K562 (cell line): ENCODE measurements around the gene GPT2. TPM values are rescaled to one million over a fixed set of nuclear protein-coding genes. Genes with fewer than 3 reads are reported as not detected.

ENCODE experiments used
- ATAC-seq: fragments of 200-7000 bp; cut with Tn5 transposase; 3 replicates; pipeline ENCODE4 v1.9.1; 2020; ENCODE audit warnings: moderate library complexity
- BruUV-seq: library from RNA; stranded (reverse); fragments of 400-500 nt; replicated peaks from 2 replicates; lab custom pipeline; 2021; lab: Mats Ljungman, UMichigan
- CTCF ChIA-PET: fragments of 300-600 bp; formaldehyde crosslinking; extraction: SDS; loops from one replicate; lab custom pipeline; 2021; ENCODE audit warnings: low intra/inter-chr PET ratio; lab: Yijun Ruan, JAX
- POLR2A ChIA-PET: fragments of 300-600, 350-650 bp; sonication (Branson Sonifier 250); formaldehyde crosslinking; extraction: SDS; loops from one replicate; lab custom pipeline; 2021; ENCODE audit warnings: antibody characterized with exemption, inconsistent platforms; lab: Yijun Ruan, JAX
- DNase-seq, 4 experiments: peaks; one replicate each; pipeline versions ENCODE4 v3.0.0 to v3.0.0-alpha.2; 2011 to 2018; ENCODE audit warnings: low spot score in 3 of 4, mixed read lengths in 3 of 4; ENCODE audit errors: extremely low read depth in 1 of 4
- FAIRE-seq: peaks from 2 replicates; lab custom pipeline; 2011; peaks lifted over from hg19 to GRCh38; lab: Jason Lieb, UNC
- H2AFZ ChIP-seq: 2 replicates; pipeline ENCODE4 v1.6.0; 2011; ENCODE audit warnings: low read depth, low read length, control low read depth, inconsistent platforms
- H3K27ac ChIP-seq: fragments of 200-600 bp; 3 replicates; pipeline ENCODE4 v1.8.0; 2011; ENCODE audit warnings: low read depth, mild to moderate bottlenecking, control low read depth, inconsistent platforms, low read length, moderate library complexity, mixed read lengths; ENCODE audit errors: extremely low read depth
- H3K27me3 ChIP-seq, 2 experiments: fragments of 300-600 bp in 1 of 2; 2 replicates in 1 of 2; 3 replicates in 1 of 2; pipeline versions ENCODE4 v1.6.0 to v1.8.0; 2011; ENCODE audit warnings: inconsistent platforms in 2 of 2, low read length in 2 of 2, mild to moderate bottlenecking in 1 of 2, mixed read lengths in 1 of 2, moderate library complexity in 1 of 2; ENCODE audit not compliant: control insufficient read depth in 2 of 2, insufficient read depth in 2 of 2
- H3K36me3 ChIP-seq: fragments of 300-600 bp; 3 replicates; pipeline ENCODE4 v1.8.0; 2011; ENCODE audit warnings: mild to moderate bottlenecking, low read length, inconsistent platforms; ENCODE audit not compliant: control insufficient read depth, insufficient read depth
- H3K4me1 ChIP-seq, 2 experiments: fragments of 200-600 bp in 1 of 2; replicated peaks in 1 of 2; 2 replicates in 1 of 2; 3 replicates in 1 of 2; pipeline versions ENCODE4 v1.5.1 to v1.8.0; 2011; ENCODE audit warnings: inconsistent platforms in 2 of 2, low read length in 2 of 2, mild to moderate bottlenecking in 1 of 2, mixed read lengths in 1 of 2, moderate library complexity in 1 of 2; ENCODE audit not compliant: control insufficient read depth in 2 of 2, insufficient read depth in 2 of 2
- H3K4me2 ChIP-seq: 2 replicates; pipeline ENCODE4 v1.6.1; 2011; ENCODE audit warnings: low read length, control low read depth, inconsistent platforms, mixed read lengths; ENCODE audit not compliant: insufficient read depth
- H3K4me3 ChIP-seq: fragments of 200-600 bp; sonication (generic), shearing (Covaris generic); 2 replicates; pipeline ENCODE4 v1.5.1; 2016; ENCODE audit warnings: control low read depth, inconsistent platforms
- H3K79me2 ChIP-seq: fragments of 200-600 bp; 3 replicates; pipeline ENCODE4 v1.8.0; 2011; ENCODE audit warnings: low read length, inconsistent platforms; ENCODE audit not compliant: control insufficient read depth, insufficient read depth
- H3K9ac ChIP-seq, 2 experiments: 2 replicates each; pipeline versions ENCODE4 v1.6.0 to v1.6.1; 2011; ENCODE audit warnings: low read depth in 2 of 2, low read length in 2 of 2, control low read depth in 1 of 2, inconsistent platforms in 1 of 2, mild to moderate bottlenecking in 1 of 2, mixed read lengths in 1 of 2; ENCODE audit not compliant: insufficient read depth in 1 of 2
- H3K9me1 ChIP-seq: one replicate; pipeline ENCODE4 v1.6.0; 2011; ENCODE audit warnings: inconsistent platforms, mild to moderate bottlenecking, low read length, moderate library complexity; ENCODE audit not compliant: control insufficient read depth, insufficient read depth
- H3K9me3 ChIP-seq: replicated peaks from 2 replicates; pipeline ENCODE4 v1.5.1; 2011; ENCODE audit warnings: low read depth, low read length, inconsistent platforms; ENCODE audit not compliant: control insufficient read depth, insufficient read depth
- H4K20me1 ChIP-seq: replicated peaks from 2 replicates; pipeline ENCODE4 v1.6.1; 2011; ENCODE audit warnings: low read length, inconsistent platforms, mixed read lengths; ENCODE audit not compliant: control insufficient read depth, insufficient read depth
- CXXC5 ChIP-seq: fragments of 250-450 bp; sonication (Bioruptor Pico); IDR thresholded peaks from 2 replicates; pipeline ENCODE4 v1.8.0; 2022; ENCODE audit warnings: inconsistent platforms, mild to moderate bottlenecking, moderate library complexity
- EP300 ChIP-seq: IDR thresholded peaks from 2 replicates; pipeline ENCODE4 v1.6.1; 2012; ENCODE audit warnings: low read length, improper control_type of control experiment
- FUS ChIP-seq: fragments of 200-400 bp; formaldehyde crosslinking; optimal IDR thresholded peaks from 2 replicates; pipeline ENCODE3; 2017; ENCODE audit warnings: low read depth, low read length
- MCM3 ChIP-seq: fragments of 450-650 bp; IDR thresholded peaks from 2 replicates; pipeline ENCODE4 v1.6.1; 2016
- NBN ChIP-seq: fragments of 450-650 bp; IDR thresholded peaks from 2 replicates; pipeline ENCODE4 v1.6.1; 2016; ENCODE audit warnings: low read depth, mild to moderate bottlenecking
- POLR2G ChIP-seq: fragments of 200-400 bp; formaldehyde crosslinking; IDR thresholded peaks from 2 replicates; pipeline ENCODE4 v1.6.1; 2017; ENCODE audit warnings: low read depth, mild to moderate bottlenecking, antibody characterized with exemption, low read length, moderate library complexity
- SOX6 ChIP-seq: fragments of 450-650 bp; IDR thresholded peaks from 2 replicates; pipeline ENCODE4 v1.6.1; 2014; ENCODE audit warnings: mild to moderate bottlenecking
- THRAP3 ChIP-seq: fragments of 450-650 bp; IDR thresholded peaks from 2 replicates; pipeline ENCODE4 v1.6.1; 2016; ENCODE audit warnings: mild to moderate bottlenecking, inconsistent platforms, borderline replicate concordance
- ZFP36 ChIP-seq: fragments of 150-350 bp; IDR thresholded peaks from 2 replicates; pipeline ENCODE4 v1.6.1; 2018; ENCODE audit warnings: low read length, low read depth; ENCODE audit not compliant: partially characterized antibody
- ZNF311 ChIP-seq: fragments of 250-450 bp; sonication (Bioruptor Pico); IDR thresholded peaks from 2 replicates; pipeline ENCODE4 v1.4.0; 2020; ENCODE audit warnings: mild to moderate bottlenecking, moderate library complexity
- ZNF324 ChIP-seq: fragments of 250-450 bp; sonication (Bioruptor Pico); IDR thresholded peaks from 2 replicates; pipeline ENCODE4 v1.4.0; 2020; ENCODE audit warnings: mild to moderate bottlenecking
- ZNF696 ChIP-seq: fragments of 250-450 bp; sonication (Bioruptor Pico); conservative IDR thresholded peaks from 2 replicates; pipeline ENCODE4 v1.4.0; 2020; ENCODE audit warnings: mild to moderate bottlenecking, moderate library complexity
- ZSCAN29 ChIP-seq: fragments of 450-650 bp; IDR thresholded peaks from 2 replicates; pipeline ENCODE4 v1.6.1; 2017
- WGBS: fragments of 100-300 bp; shearing (Covaris generic); methylation state at CpG from one replicate; pipeline ENCODE4 v1.1.6; 2016; ENCODE audit warnings: low coverage, mixed read lengths; ENCODE audit not compliant: insufficient coverage; ENCODE audit errors: missing lambda C conversion rate; 5-methylcytosine and 5-hydroxymethylcytosine counted together
- in situ Hi-C: fragments of 300-500 bp; cut with MboI; formaldehyde crosslinking; loops from 4 replicates; pipeline ENCODE4 v1.15.0; 2018; ENCODE audit warnings: inconsistent platforms, mixed read lengths
- intact Hi-C: fragments of 100-400 bp; cut with micrococcal nuclease; formaldehyde crosslinking; loops from 2 replicates; pipeline ENCODE4 v1.14.2; 2022
- polyA plus RNA-seq, 8 experiments: library from polyadenylated mRNA; depleted of rRNA in 4 of 8; stranded (reverse) in 5 of 8; unstranded in 3 of 8; fragments of >200 nt; fragmentation: Nextera tagmentation in 2 of 8; fragmentation: Illumina TruSeq in 1 of 8; extraction: Ambion mirVana in 2 of 8; extraction: Trizol in 1 of 8; gene quantifications; 2 replicates each; pipeline versions ENCODE4 v1.2.1 to v1.2.3, GENCODE V29; 2011 to 2014; ENCODE audit warnings: inconsistent platforms in 1 of 8, missing spikeins in 1 of 8
- total RNA-seq, 7 experiments: library from RNA; depleted of rRNA in 6 of 7; stranded (reverse); fragments of >200 nt in 6 of 7; fragmentation: Illumina TruSeq in 2 of 7; extraction: Trizol in 2 of 7; gene quantifications; 2 replicates each; pipeline versions ENCODE4 v1.2.1 to v1.2.3, GENCODE V29; 2011 to 2021; ENCODE audit warnings: low replicate concordance in 1 of 7
- TF ChIP-seq, protein P1 (sequence below): fragments of 250-450 bp; sonication (Bioruptor Pico); IDR thresholded peaks from 2 replicates; pipeline ENCODE4 v1.8.0; 2022; ENCODE audit warnings: moderate library complexity, mild to moderate bottlenecking, inconsistent platforms

Gene GPT2
- total and polyA plus RNA-seq, 9 of the 15 experiments (the other 6 are each of a cell fraction or from before 2014, with no cell fraction given), result 0.79 to 14.4 (median 5.8) TPM

DNA sequence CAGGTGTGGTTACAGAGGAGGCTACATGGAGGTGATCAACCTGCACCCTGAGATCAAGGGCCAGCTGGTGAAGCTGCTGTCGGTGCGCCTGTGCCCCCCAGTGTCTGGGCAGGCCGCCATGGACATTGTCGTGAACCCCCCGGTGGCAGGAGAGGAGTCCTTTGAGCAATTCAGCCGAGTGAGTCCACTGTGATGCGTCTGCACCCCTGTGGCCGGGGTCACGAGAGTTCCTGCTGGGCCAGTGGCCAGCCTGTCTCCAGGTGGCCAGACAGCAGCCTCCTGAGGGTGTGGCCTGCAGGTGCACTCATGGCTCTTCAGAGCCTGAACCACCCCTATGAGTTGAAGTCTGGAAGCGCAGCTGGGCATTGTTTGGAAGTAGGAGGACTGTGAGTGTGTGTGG lies 38.1 kb downstream of the GPT2 start:
- DNase-seq, result no peak
- intact Hi-C loops (no loop called here), in situ Hi-C loops (loop anchor here (25.0 kb wide), 1 partner anchor 260 kb away; no protein-coding TSS in a partner anchor)
- peaks cover 4% of the 10 kb centered on the region; the same call in 1 of the 2 replicates for H4K20me1 ChIP-seq
- H2AFZ ChIP-seq, result no peak overlapping the region
- no peaks in the 10 kb centered on the region for H3K9me3 ChIP-seq
- H3K79me2 ChIP-seq, result no peaks in the 10 kb centered on the region
- no peak overlapping the region for H3K4me2 ChIP-seq
- BruUV-seq, result no TSS peak
- no peak overlapping the region for H3K27ac ChIP-seq
- H3K27me3 ChIP-seq, result no peaks in the 10 kb centered on the region
- WGBS, result 66% methylated on average over 8 of the region's 10 CpGs
- CTCF ChIA-PET, result no interaction called here
- no peak for ATAC-seq
- H3K4me3 ChIP-seq, result no peak overlapping the region
- TF ChIP-seq ZSCAN29, result no peak
- 0 out of 2 replicates have a peak, but pooled peaks have one; percentile 15 for TF ChIP-seq POLR2G
- no peaks in the 10 kb centered on the region for H3K36me3 ChIP-seq
- H3K4me1 ChIP-seq, result peaks cover 7 to 18% of the 10 kb centered on the region in 2 experiments; a peak in 4 of 5 replicates
- POLR2A ChIA-PET, result no interaction called here
- no peak for FAIRE-seq
- H3K9me1 ChIP-seq, result no peaks in the 10 kb centered on the region
- H3K9ac ChIP-seq, result no peak overlapping the region

DNA sequence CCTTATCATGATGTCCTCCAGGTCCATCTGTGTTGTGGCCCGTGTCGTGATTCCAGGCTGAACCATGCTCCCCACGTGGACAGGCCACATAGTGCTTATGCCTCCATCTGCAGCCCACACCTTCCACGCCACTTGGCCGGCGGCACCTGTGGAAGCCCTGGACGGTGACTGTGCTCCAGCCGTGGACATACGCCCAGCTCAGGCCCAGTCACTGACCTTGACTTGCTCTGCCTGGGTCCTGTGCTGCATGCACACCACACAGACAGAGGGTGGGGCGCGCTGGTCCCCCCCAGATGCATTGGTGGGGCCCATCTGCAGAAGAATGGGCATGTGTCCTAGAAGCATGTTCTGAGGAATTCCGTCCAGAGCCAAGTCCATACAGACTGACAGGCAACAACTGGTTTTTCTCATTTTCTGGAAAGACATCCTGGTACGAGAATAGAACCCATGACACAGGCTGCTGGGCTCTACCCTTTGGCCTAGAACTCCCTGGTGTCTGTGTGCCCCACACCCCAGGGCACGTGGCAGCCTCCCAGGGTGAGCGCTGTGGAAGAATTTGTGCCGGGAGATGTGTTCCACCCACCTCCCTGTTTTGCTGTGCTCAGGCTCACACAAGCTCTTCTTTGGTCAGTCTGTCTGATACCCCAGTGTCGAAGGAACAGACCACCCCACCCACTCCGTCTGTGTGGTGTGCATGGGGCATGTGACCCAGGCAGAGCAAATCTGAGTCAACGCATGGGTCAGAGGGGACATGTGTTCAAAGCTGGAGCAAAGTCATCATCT lies 39.5 kb downstream of the GPT2 start:
- no TSS peak for BruUV-seq
- no peak overlapping the region for H3K9ac ChIP-seq
- no peak for DNase-seq
- H3K36me3 ChIP-seq, result no peaks in the 10 kb centered on the region
- H3K4me3 ChIP-seq, result no peak overlapping the region
- H3K9me1 ChIP-seq, result no peaks in the 10 kb centered on the region
- H2AFZ ChIP-seq, result no peak overlapping the region
- H3K27me3 ChIP-seq, result no peaks in the 10 kb centered on the region
- H4K20me1 ChIP-seq, result peaks cover 4% of the 10 kb centered on the region; the same call in 1 of the 2 replicates
- no peak overlapping the region for H3K4me2 ChIP-seq
- ATAC-seq, result no peak
- no peak overlapping the region for H3K27ac ChIP-seq
- no peaks in the 10 kb centered on the region for H3K9me3 ChIP-seq
- no peak for FAIRE-seq
- peaks cover 7 to 13% of the 10 kb centered on the region in 2 experiments; a peak in 4 of 5 replicates for H3K4me1 ChIP-seq
- 67% methylated on average over 19 of the region's 19 CpGs for WGBS
- ChIA-PET CTCF (no interaction called here), POLR2A (interaction anchor here (0.5 kb wide), 1 partner anchor 20 kb away, joined by 3 read pairs; no protein-coding TSS in a partner anchor)
- no peaks in the 10 kb centered on the region for H3K79me2 ChIP-seq
- intact Hi-C loops, result no loop called here
- in situ Hi-C loops, result loop anchor here (25.0 kb wide), 1 partner anchor 261 kb away; no protein-coding TSS in a partner anchor
- TF ChIP-seq CXXC5, result no peak
- no peak for TF ChIP-seq SOX6
- no peak for TF ChIP-seq EP300
- TF ChIP-seq MCM3, result no peak
- no peak for TF ChIP-seq FUS
- no peak for TF ChIP-seq ZFP36
- TF ChIP-seq NBN, result no peak
- no peak for TF ChIP-seq THRAP3
- no peak for TF ChIP-seq ZNF311 (CRISPR knock-in tag)
- no peak for TF ChIP-seq ZNF324
- TF ChIP-seq ZNF696 (CRISPR knock-in tag), result no peak
- TF ChIP-seq, protein P1, sequence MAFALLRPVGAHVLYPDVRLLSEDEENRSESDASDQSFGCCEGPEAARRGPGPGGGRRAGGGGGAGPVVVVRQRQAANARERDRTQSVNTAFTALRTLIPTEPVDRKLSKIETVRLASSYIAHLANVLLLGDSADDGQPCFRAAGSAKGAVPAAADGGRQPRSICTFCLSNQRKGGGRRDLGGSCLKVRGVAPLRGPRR (CRISPR knock-in tag), result no peak
